IMR-90 (cell line): ENCODE results near the gene NCS1. TPM values are rescaled to one million over a fixed set of nuclear protein-coding genes. Genes with fewer than 3 reads are reported as not detected.

Experiments used
- ATAC-seq: fragments of 200-7000 bp; cut with Tn5 transposase; 2 replicates; pipeline ENCODE4 v1.9.1; 2020; ENCODE audit warnings: low read depth, mild to moderate bottlenecking, moderate library complexity
- BruUV-seq: library from RNA; stranded (reverse); fragments of 400-500 nt; replicated peaks from 2 replicates; lab custom pipeline; 2021; lab: Mats Ljungman, UMichigan
- CTCF ChIA-PET: fragments of 300-600 bp; formaldehyde crosslinking; extraction: SDS; loops from one replicate; lab custom pipeline; 2021; ENCODE audit warnings: antibody characterized with exemption; lab: Yijun Ruan, JAX
- POLR2A ChIA-PET: fragments of 300-600 bp; sonication (Branson Sonifier 250); formaldehyde crosslinking; loops from one replicate; lab custom pipeline; 2022; ENCODE audit warnings: antibody characterized with exemption; ENCODE audit not compliant: unreplicated experiment; lab: Charles Lee
- DNase-seq: peaks from one replicate; pipeline ENCODE4 v3.0.0; 2013
- H2AFZ ChIP-seq: replicated peaks from 2 replicates; pipeline ENCODE3; 2013; ENCODE audit warnings: low read length, mild to moderate bottlenecking; ENCODE audit not compliant: poor library complexity
- H2AK5ac ChIP-seq: 2 replicates; pipeline ENCODE4 v1.6.1; 2013; ENCODE audit warnings: low read depth, low read length, inconsistent platforms
- H2AK9ac ChIP-seq: replicated peaks from 2 replicates; pipeline ENCODE3; 2013; ENCODE audit warnings: mild to moderate bottlenecking, low read depth, low read length, moderate library complexity; ENCODE audit not compliant: poor library complexity
- H2BK120ac ChIP-seq: 2 replicates; pipeline ENCODE4 v1.6.1; 2013; ENCODE audit warnings: low read depth, low read length, inconsistent platforms
- H2BK15ac ChIP-seq: 3 replicates; pipeline ENCODE4 v1.6.1; 2013; ENCODE audit warnings: low read depth, low read length, inconsistent platforms
- H2BK20ac ChIP-seq: 2 replicates; pipeline ENCODE4 v1.6.1; 2013; ENCODE audit warnings: low read depth, mild to moderate bottlenecking, inconsistent platforms, low read length, moderate library complexity
- H2BK5ac ChIP-seq: 2 replicates; pipeline ENCODE4 v1.6.1; 2013; ENCODE audit warnings: mild to moderate bottlenecking, low read depth, low read length, inconsistent platforms; ENCODE audit not compliant: poor library complexity, severe bottlenecking
- H3K14ac ChIP-seq: replicated peaks from 2 replicates; pipeline ENCODE4 v1.6.1; 2013; ENCODE audit warnings: low read depth, low read length, inconsistent platforms
- H3K18ac ChIP-seq: 2 replicates; pipeline ENCODE4 v1.6.1; 2013; ENCODE audit warnings: low read depth, low read length, control low read depth
- H3K23ac ChIP-seq: 2 replicates; pipeline ENCODE4 v1.6.1; 2013; ENCODE audit warnings: low read depth, low read length, inconsistent platforms
- H3K27ac ChIP-seq: 2 replicates; pipeline ENCODE4 v1.5.1; 2013; ENCODE audit warnings: mild to moderate bottlenecking, control low read depth, low read length; ENCODE audit not compliant: insufficient read depth
- H3K27me3 ChIP-seq: 2 replicates; pipeline ENCODE4 v1.6.1; 2013; ENCODE audit warnings: low read length; ENCODE audit not compliant: control insufficient read depth, insufficient read depth
- H3K36me3 ChIP-seq: 2 replicates; pipeline ENCODE4 v1.6.1; 2013; ENCODE audit warnings: low read length, mixed read lengths; ENCODE audit not compliant: control insufficient read depth, insufficient read depth
- H3K4ac ChIP-seq: 2 replicates; pipeline ENCODE4 v1.6.1; 2013; ENCODE audit warnings: low read depth, low read length, inconsistent platforms
- H3K4me1 ChIP-seq: 2 replicates; pipeline ENCODE4 v1.6.1; 2013; ENCODE audit warnings: low read length, mixed read lengths; ENCODE audit not compliant: control insufficient read depth, insufficient read depth
- H3K4me2 ChIP-seq: 2 replicates; pipeline ENCODE4 v1.6.1; 2013; ENCODE audit warnings: low read depth, mild to moderate bottlenecking, control low read depth, low read length, moderate library complexity
- H3K4me3 ChIP-seq: 2 replicates; pipeline ENCODE4 v1.5.1; 2013; ENCODE audit warnings: low read depth, mild to moderate bottlenecking, control low read depth, low read length, moderate library complexity; ENCODE audit not compliant: insufficient read depth
- H3K56ac ChIP-seq: 2 replicates; pipeline ENCODE4 v1.6.1; 2013; ENCODE audit warnings: low read length, inconsistent platforms; ENCODE audit not compliant: insufficient read depth; ENCODE audit errors: extremely low read depth
- H3K79me1 ChIP-seq, 2 experiments: 2 replicates each; pipeline ENCODE4 v1.6.1; 2013; ENCODE audit warnings: low read length in 2 of 2, inconsistent platforms in 1 of 2, low read depth in 1 of 2
- H3K9ac ChIP-seq: 2 replicates; pipeline ENCODE4 v1.6.1; 2013; ENCODE audit warnings: low read depth, low read length, control low read depth
- H3K9me1 ChIP-seq: 2 replicates; pipeline ENCODE4 v1.6.1; 2013; ENCODE audit warnings: low read length, inconsistent platforms; ENCODE audit not compliant: insufficient read depth
- H3K9me3 ChIP-seq: 2 replicates; pipeline ENCODE4 v1.6.1; 2013; ENCODE audit warnings: low read length; ENCODE audit not compliant: control insufficient read depth, insufficient read depth
- H4K20me1 ChIP-seq: 2 replicates; pipeline ENCODE4 v1.6.1; 2013; ENCODE audit warnings: low read length, inconsistent platforms; ENCODE audit not compliant: insufficient read depth
- H4K5ac ChIP-seq: 2 replicates; pipeline ENCODE4 v1.6.1; 2013; ENCODE audit warnings: mild to moderate bottlenecking, low read depth, low read length, control low read depth
- H4K8ac ChIP-seq, 2 experiments: 2 replicates each; pipeline ENCODE4 v1.6.1; 2013; ENCODE audit warnings: low read depth in 2 of 2, low read length in 2 of 2, control low read depth in 1 of 2, inconsistent platforms in 1 of 2
- H4K91ac ChIP-seq: 2 replicates; pipeline ENCODE4 v1.6.1; 2013; ENCODE audit warnings: low read depth, low read length, inconsistent platforms; ENCODE audit not compliant: insufficient read depth
- BHLHE40 ChIP-seq: fragments of 150-350 bp; IDR thresholded peaks from 2 replicates; pipeline ENCODE4 v1.6.1; 2016; ENCODE audit warnings: mild to moderate bottlenecking, low read depth, low read length
- CEBPB ChIP-seq: IDR thresholded peaks from 2 replicates; pipeline ENCODE4 v1.6.1; 2012; ENCODE audit warnings: low read depth, low read length, improper control_type of control experiment
- CHD1 ChIP-seq: IDR thresholded peaks from 2 replicates; pipeline ENCODE4 v1.6.1; 2012; ENCODE audit warnings: low read depth, low read length, improper control_type of control experiment
- CTCF ChIP-seq: conservative IDR thresholded peaks from 2 replicates; pipeline ENCODE4 v1.5.1; 2012; ENCODE audit warnings: mild to moderate bottlenecking, low read depth, low read length, improper control_type of control experiment
- ELK1 ChIP-seq: fragments of 150-350 bp; IDR thresholded peaks from 2 replicates; pipeline ENCODE4 v1.6.1; 2016; ENCODE audit warnings: low read depth, mild to moderate bottlenecking, low read length, moderate library complexity, borderline replicate concordance
- FOS ChIP-seq: fragments of 150-350 bp; IDR thresholded peaks from 2 replicates; pipeline ENCODE4 v1.6.1; 2016; ENCODE audit warnings: low read depth, low read length
- MAZ ChIP-seq: IDR thresholded peaks from 2 replicates; pipeline ENCODE4 v1.6.1; 2012; ENCODE audit warnings: low read depth, mild to moderate bottlenecking, low read length, improper control_type of control experiment, moderate library complexity, borderline replicate concordance
- POLR2A ChIP-seq: IDR thresholded peaks from 2 replicates; pipeline ENCODE4 v1.6.1; 2012; ENCODE audit warnings: mild to moderate bottlenecking, low read depth, low read length
- RCOR1 ChIP-seq: IDR thresholded peaks from 2 replicates; pipeline ENCODE4 v1.6.1; 2012; ENCODE audit warnings: mild to moderate bottlenecking, low read length, improper control_type of control experiment; ENCODE audit not compliant: insufficient replicate concordance
- WGBS, 2 experiments: methylation state at CpG; one replicate each; pipeline versions ENCODE4 v1.1.5 to v1.1.7; 2013; ENCODE audit warnings: missing lambda C conversion rate in 2 of 2; ENCODE audit not compliant: insufficient read length in 1 of 2; ENCODE audit errors: extremely low coverage in 2 of 2; 5-methylcytosine and 5-hydroxymethylcytosine counted together
- dilution Hi-C: fragments of 300-500 bp; cut with HindIII; formaldehyde crosslinking; loops from one replicate; pipeline ENCODE4 v1.14.3; 2018; ENCODE audit warnings: low sequenced_read_pairs; ENCODE audit not compliant: unreplicated experiment
- in situ Hi-C: fragments of 300-500 bp; cut with MboI; formaldehyde crosslinking; loops from 3 replicates; pipeline ENCODE4 v1.14.3; 2019; ENCODE audit warnings: low sequenced_read_pairs, inconsistent platforms, mixed read lengths
- intact Hi-C: fragments of 100-400 bp; cut with micrococcal nuclease; formaldehyde crosslinking; loops from 2 replicates; pipeline ENCODE4 v1.10.0; 2022
- polyA plus RNA-seq, 3 experiments: library from polyadenylated mRNA; depleted of rRNA; stranded (reverse); fragments of >200 nt; gene quantifications; 2 replicates each; pipeline ENCODE4 v1.2.3, GENCODE V29; 2012; ENCODE audit warnings: low replicate concordance in 1 of 3
- total RNA-seq: library from RNA; depleted of rRNA; stranded (reverse); fragments of >200 nt; gene quantifications from 2 replicates; pipeline ENCODE4 v1.2.3, GENCODE V29; 2012
- TF ChIP-seq, protein P1 (sequence below): fragments of 150-350 bp; IDR thresholded peaks from 2 replicates; pipeline ENCODE4 v1.6.1; 2017; ENCODE audit warnings: mild to moderate bottlenecking, antibody characterized with exemption, low read length, low read depth

Gene NCS1
- total and polyA plus RNA-seq, 2 of the 4 experiments (the other 2 are of a cell fraction): 41.0 to 60.5 TPM

DNA sequence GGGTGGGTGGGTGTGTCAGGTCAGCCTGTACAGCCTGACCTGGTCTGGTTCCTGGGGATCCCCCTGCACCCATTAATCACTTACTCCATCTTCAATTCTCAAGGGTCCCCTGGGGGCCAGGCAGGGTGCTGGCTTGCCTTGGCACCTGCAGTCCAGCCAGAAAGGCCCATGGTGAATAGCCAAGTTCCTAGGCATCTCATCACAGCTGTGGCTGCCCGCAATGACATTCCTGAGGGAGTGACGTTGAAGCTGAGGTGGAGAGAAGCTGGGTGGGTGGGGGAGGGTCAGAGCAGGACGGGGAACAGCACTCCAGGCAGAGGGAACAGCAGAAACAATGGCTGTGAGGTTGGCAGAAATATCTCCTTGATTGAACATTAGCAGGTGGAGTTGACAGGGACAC, 103.9 kb downstream of the NCS1 start:
- peak; percentile 81 for DNase-seq
- no peak overlapping the region for H3K18ac ChIP-seq
- H3K9ac ChIP-seq: no peak overlapping the region
- no peak overlapping the region; the same call in 1 of the 2 replicates for H2BK20ac ChIP-seq
- 0 out of 2 replicates have a peak overlapping the region, but pooled peaks have one; percentile 71 for H2AK5ac ChIP-seq
- no peak overlapping the region for H2AK9ac ChIP-seq
- no peaks in the 10 kb centered on the region for H3K36me3 ChIP-seq
- dilution Hi-C loops: no loop called here
- H4K8ac ChIP-seq: no peak overlapping the region
- H4K91ac ChIP-seq: no peak overlapping the region
- CTCF ChIA-PET: no interaction called here
- H3K56ac ChIP-seq: no peak overlapping the region
- no TSS peak for BruUV-seq
- no peak overlapping the region for H3K23ac ChIP-seq
- POLR2A ChIA-PET: no interaction called here
- H3K14ac ChIP-seq: no peak overlapping the region
- no peaks in the 10 kb centered on the region for H3K9me3 ChIP-seq
- no peak overlapping the region for H2BK15ac ChIP-seq
- no peaks in the 10 kb centered on the region for H4K20me1 ChIP-seq
- peaks cover 2% of the 10 kb centered on the region; the same call in 1 of the 2 replicates for H3K4me1 ChIP-seq
- H3K4ac ChIP-seq: no peak overlapping the region
- 6% methylated on average over 3 of the region's 3 CpGs; no CpG with 5 or more reads in 1 of the 2 experiments for WGBS, 2 experiments
- H2BK5ac ChIP-seq: no peak overlapping the region
- peak overlapping the region; percentile 73 for H2AFZ ChIP-seq
- no peaks in the 10 kb centered on the region for H3K79me1 ChIP-seq
- intact Hi-C loops: loop anchor here (10.0 kb wide), 1 partner anchor 59 kb away; no protein-coding TSS in a partner anchor
- ATAC-seq: peak; percentile 82
- H3K27me3 ChIP-seq: peaks cover 17% of the 10 kb centered on the region
- no peak overlapping the region for H3K27ac ChIP-seq
- in situ Hi-C loops: no loop called here
- no peaks in the 10 kb centered on the region for H3K9me1 ChIP-seq
- H3K4me3 ChIP-seq: no peak overlapping the region
- no peak overlapping the region for H3K4me2 ChIP-seq
- TF ChIP-seq CEBPB: no peak
- TF ChIP-seq ELK1: no peak
- peak; percentile 41 for TF ChIP-seq RCOR1
- TF ChIP-seq MAZ: no peak
- 0 out of 2 replicates have a peak, but pooled peaks have one; percentile 18 for TF ChIP-seq FOS
- TF ChIP-seq CTCF: no peak
- TF ChIP-seq, protein P1, sequence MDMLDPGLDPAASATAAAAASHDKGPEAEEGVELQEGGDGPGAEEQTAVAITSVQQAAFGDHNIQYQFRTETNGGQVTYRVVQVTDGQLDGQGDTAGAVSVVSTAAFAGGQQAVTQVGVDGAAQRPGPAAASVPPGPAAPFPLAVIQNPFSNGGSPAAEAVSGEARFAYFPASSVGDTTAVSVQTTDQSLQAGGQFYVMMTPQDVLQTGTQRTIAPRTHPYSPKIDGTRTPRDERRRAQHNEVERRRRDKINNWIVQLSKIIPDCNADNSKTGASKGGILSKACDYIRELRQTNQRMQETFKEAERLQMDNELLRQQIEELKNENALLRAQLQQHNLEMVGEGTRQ: no peak
- TF ChIP-seq BHLHE40: no peak
- TF ChIP-seq CHD1: no peak
- TF ChIP-seq POLR2A: no peak
- no peak overlapping the region for H2BK120ac ChIP-seq
- H4K5ac ChIP-seq: no peak overlapping the region
